Erythroblast (primary cell): ENCODE data around the gene PRDM11.

Source experiments
- GATA1 ChIP-seq: IDR thresholded peaks from 2 replicates; pipeline ENCODE4 v1.6.1; 2011; ENCODE audit warnings: low read depth, mild to moderate bottlenecking, control low read depth, low read length, moderate library complexity
- POLR2A ChIP-seq: IDR thresholded peaks from 2 replicates; pipeline ENCODE4 v1.6.1; 2011; ENCODE audit warnings: mild to moderate bottlenecking, low read length

DNA sequence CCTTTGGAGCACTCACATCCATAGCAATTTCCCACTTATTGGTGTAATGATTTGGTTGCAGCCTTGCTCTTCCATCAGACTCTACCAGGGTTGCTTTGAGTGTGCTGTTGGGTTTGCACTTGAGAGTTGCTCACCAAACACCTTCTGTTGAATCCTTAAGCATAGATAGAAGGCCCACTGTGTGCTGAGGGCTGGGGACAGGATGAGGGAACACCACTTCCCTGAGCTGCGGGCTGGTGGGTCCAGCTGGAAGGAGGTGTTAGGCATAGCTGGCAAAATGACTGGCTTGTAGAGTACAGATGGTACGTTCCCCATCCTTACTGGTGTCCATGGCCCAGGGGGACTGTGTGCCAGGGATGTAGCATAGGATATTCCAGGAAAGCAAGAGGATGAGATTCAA is 3.9 kb downstream of the PRDM11 start:
- TF ChIP-seq POLR2A, result no peak
- no peak for TF ChIP-seq GATA1
